Sigmoid colon (tissue), 4 donors: ENCODE results near the gene ABHD17C.

Source experiments
- EP300 ChIP-seq, 4 donors: sonication (generic); formaldehyde crosslinking; IDR thresholded peaks; one replicate each; pipeline ENCODE4 v1.6.1; 2017; ENCODE audit warnings: antibody characterized with exemption in 4 of 4
- POLR2A ChIP-seq, 2 donors: fragments of 450-650 bp; IDR thresholded peaks; one replicate each; pipeline ENCODE4 v1.6.1; 2016; ENCODE audit warnings: antibody characterized with exemption in 2 of 2, mild to moderate bottlenecking in 2 of 2, moderate library complexity in 2 of 2
- POLR2AphosphoS5 ChIP-seq, 4 donors: sonication (generic); formaldehyde crosslinking; IDR thresholded peaks; one replicate each; pipeline ENCODE4 v1.6.1; 2017; ENCODE audit warnings: antibody characterized with exemption in 4 of 4
- TF ChIP-seq, protein P1 (sequence below), 4 experiments: fragments of 450-650 bp in 3 of 4; fragments of 200-600 bp in 1 of 4; IDR thresholded peaks; one replicate each; pipeline ENCODE4 v1.5.1; 2016 to 2019; ENCODE audit warnings: antibody characterized with exemption in 4 of 4, mild to moderate bottlenecking in 3 of 4, moderate library complexity in 2 of 4

DNA sequence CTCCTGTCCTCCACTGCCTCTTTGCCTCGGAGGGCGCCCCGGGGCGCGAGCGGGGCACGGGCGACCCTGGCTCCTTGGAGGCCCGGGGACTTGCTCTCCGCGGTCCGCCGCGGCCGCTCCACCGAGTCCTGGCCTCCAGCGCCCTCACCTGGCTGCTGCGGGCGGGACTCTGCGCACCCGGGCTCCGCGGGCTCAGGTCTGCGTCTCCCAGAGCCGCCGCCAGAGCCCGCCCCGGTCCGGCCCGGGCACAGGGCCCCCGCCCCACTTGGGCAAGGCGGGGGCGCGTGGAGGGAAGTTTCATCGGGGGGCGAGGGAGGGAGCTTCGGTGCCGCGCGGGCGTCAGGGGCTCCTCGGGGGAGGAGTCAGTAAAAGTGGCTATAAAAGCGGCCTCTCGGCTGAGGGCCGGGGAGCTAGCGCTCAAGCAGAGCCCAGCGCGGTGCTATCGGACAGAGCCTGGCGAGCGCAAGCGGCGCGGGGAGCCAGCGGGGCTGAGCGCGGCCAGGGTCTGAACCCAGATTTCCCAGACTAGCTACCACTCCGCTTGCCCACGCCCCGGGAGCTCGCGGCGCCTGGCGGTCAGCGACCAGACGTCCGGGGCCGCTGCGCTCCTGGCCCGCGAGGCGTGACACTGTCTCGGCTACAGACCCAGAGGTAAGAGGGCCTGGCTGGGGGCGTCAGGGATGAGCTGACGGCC, 84.0 kb downstream of the ABHD17C start, which contains the start of gene CEMIP:
- peak in 1 of 4 donors; percentile 9 for TF ChIP-seq POLR2AphosphoS5 (IDR thresholded peaks at IDR 0.05)
- TF ChIP-seq, protein P1, sequence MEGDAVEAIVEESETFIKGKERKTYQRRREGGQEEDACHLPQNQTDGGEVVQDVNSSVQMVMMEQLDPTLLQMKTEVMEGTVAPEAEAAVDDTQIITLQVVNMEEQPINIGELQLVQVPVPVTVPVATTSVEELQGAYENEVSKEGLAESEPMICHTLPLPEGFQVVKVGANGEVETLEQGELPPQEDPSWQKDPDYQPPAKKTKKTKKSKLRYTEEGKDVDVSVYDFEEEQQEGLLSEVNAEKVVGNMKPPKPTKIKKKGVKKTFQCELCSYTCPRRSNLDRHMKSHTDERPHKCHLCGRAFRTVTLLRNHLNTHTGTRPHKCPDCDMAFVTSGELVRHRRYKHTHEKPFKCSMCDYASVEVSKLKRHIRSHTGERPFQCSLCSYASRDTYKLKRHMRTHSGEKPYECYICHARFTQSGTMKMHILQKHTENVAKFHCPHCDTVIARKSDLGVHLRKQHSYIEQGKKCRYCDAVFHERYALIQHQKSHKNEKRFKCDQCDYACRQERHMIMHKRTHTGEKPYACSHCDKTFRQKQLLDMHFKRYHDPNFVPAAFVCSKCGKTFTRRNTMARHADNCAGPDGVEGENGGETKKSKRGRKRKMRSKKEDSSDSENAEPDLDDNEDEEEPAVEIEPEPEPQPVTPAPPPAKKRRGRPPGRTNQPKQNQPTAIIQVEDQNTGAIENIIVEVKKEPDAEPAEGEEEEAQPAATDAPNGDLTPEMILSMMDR (IDR thresholded peaks at IDR 0.05), result peak; percentile 13 to 80 (median 70)
- no peak for TF ChIP-seq POLR2A (IDR thresholded peaks at IDR 0.05)
- TF ChIP-seq EP300 (IDR thresholded peaks at IDR 0.05), result no peak
